Liver (tissue), 3 donors: ENCODE data around the gene NCK2.

Source experiments
- CTCF ChIP-seq: fragments of 150-350 bp; IDR thresholded peaks from 2 replicates; pipeline ENCODE4 v1.5.1; 2017; ENCODE audit warnings: improper control_type of control experiment, low read depth, low read length; ENCODE audit not compliant: missing input control
- JUND ChIP-seq, 2 donors: IDR thresholded peaks; 2 replicates each; pipeline ENCODE4 v1.6.1; 2016; ENCODE audit warnings: antibody characterized with exemption in 2 of 2
- donor health status: healthy.
- donor health status: healthy.

- TF ChIP-seq CTCF (no peak), JUND (IDR thresholded peaks at IDR 0.05) (no peak)
Observed at GRCh38 chr2:105721991-105722511, 22.7 kb upstream of the NCK2 start.
